ENCODE results near the gene HNF4A.
"Not testable (repeated sequence)": the region's sequence is repeated elsewhere in the genome, so short reads cannot be mapped to it uniquely, and the experiment has no call there.

HNF4A gene

DNA sequence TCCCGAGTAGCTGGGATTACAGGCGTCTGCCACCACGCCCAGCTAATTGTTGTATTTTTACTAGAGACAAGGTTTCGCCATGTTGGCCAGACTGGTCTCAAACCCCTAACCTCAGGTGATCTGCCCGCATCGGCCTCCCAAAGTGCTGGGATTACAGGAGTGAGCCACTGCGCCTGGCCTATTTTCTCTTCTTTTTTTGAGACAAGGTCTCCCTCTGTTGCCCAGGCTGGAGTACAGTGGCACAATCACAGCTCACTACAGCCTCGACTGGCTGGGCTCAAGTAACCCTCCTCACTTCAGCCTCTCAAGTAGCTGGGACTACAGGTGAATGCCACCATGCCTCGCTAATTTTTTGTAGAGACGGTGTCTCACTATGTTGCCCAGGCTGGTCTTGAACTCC, 9.6 kb upstream of the HNF4A start:
- not testable (repeated sequence) for DNase-seq

DNA sequence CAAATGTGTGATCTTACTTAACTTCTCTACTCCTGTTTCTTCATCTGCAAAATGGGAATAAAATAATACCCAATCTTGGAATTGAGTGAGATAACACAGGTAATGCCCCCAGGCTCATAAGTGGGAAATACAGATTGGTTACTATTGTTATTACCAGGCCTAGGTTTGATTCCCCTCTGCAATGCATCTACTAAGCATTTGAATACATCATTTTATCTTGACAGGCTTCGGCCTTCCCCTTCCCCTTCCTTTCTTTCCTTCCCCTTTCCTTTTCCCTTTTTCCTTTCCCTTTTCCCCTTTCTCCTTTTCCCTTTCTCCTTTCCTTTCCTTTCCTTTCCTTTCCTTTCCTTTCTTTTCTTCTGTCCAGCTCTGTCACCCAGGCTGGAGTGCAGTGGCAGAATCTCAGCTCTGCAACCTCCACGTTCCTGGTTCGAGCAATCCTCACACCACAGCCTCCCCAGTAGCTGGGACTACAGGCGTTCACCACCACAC, 7.3 kb upstream of the HNF4A start:
- no peak for DNase-seq

DNA sequence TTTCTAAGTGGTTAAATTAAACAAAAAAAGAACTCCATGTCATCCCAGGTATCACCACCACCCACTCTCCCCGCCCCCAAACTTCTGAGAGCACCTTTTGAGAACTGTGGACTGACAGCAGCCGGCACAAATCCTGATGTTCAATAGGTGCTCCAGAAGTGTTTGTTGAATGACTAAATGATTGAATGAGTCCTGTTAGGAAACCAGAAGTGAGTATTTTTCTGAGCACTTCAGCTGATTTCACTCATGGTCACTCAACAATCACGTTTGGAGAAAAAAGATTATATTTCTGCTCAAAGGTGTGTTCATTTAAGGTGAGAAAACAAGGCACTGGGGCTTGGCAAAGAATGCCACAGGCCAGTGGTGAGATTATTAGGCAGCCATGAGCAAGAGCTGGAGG, 6.2 kb upstream of the HNF4A start:
- no peak for DNase-seq

DNA sequence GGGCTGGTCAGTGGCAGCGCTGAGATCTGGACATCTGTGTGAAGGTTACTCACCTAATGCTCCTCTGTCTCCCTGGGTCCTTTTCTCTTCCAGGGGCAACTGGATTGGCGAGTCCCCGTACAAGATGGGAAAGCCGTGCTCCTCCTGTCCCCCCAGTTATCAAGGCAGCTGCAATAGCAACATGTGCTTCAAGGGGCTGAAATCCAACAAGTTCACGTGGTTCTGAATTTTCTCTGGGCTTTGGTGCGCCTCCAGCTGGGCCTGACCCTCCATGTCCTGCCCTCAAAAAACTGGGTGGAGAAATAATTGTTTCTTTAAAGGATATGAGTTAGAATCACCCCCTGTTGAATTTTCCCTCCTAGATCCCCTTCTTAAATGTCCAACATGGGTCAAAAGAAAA, 4.9 kb upstream of the HNF4A start:
- DNase-seq, result no peak

DNA sequence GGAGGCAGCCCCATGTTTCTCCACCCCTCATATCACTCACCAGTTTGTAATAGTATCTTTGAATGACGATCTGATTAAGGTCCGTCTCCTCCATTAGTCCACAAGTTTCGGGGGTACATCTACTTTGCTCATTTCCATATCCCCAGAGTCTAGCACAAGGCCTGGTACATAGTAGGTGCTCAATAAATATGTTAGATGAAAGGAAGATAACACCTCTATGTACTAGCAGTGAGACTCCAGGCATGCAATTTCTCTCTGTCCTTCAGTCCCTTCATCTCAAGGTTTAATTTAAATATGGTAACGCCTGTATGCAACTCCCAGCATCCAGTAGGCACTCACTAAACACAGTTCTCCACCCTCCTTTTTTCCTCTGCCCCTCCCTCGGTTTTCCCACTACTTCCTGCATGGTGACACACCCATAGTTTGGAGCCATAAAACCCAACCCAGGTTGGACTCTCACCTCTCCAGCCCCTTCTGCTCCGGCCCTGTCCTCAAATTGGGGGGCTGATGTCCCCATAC, 461 bp upstream of the HNF4A start:
- no peak for DNase-seq

DNA sequence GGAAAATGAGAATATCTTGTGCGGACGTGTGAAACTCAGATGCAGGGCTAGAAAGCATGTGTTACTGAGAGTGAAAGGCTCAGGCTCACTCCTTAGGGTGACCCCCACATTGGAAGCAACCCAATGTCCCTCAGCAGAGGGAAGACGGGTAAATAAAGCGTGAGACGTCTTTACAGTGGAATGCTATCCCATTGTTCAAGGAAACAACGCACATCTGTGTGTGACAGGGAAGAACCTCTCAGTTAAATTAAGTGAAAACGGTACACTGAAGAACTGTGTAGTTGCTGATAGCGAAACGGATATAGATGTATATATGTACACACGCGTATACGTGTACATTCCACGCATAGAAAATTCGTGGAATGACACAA, 839 bp downstream of the HNF4A start:
- no peak for DNase-seq

DNA sequence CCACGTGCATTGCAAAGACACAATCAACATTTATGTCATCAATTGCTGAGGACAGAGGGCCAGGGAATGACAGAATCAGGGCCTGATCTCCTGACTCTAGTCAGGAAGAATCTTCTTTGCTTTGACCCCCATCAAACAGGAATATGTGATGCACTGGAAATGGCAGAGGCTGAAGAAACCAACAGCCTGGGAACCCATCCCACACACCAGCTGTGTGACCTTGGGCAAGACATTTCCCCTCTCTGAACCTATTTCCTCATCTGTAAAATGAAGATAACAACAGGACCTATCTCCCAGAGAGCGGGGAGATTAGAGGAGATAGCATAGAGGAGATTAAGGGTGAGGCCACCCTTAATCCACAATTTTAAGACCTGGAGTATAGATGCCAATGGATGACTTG, 1.5 kb downstream of the HNF4A start:
- DNase-seq, result no peak

DNA sequence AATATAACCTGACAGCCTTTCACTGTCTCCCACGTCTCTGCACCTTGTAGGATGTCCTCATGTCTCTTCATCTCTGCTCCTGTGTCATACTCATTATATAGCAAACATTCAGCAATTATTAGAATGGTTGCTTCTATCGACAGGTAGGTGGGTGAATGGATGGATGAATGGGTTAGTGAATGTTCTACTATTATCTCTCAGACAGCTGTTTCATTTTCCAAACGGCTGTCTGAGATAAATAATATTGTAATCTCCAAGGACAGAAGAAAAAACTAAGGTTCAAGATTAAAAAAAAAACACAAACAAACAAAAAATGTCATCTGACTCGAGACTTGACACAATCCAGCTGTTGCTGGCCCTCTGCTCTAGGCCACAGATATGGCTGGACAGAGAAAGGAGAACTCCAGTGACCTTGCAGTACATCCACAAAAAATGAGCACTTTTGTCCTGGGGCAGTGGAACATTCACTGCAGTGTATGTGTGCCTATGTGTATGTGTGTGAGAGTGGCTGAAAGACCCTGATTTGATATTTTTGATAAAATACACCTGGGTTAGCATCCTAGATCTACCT, 2.1 kb downstream of the HNF4A start:
- no peak for DNase-seq

DNA sequence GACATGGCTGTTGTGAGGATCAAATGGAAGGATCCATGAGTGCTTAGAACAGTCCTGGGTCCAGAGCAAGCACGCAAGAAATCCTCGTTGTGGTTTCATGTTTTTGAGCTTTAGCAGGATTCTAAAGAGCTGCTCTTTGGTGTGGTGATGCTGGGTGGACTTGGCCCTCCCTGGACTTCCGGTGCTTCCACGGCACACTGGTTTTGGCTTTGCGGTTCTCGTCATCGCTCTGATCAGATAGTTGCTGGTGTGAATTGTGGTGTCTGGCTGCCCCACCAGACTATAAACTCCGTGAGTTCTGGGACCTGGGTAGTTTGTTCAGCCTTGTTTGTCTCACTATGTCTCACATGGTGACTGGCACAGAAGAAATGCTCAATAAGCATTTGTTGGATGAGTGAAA, 3.3 kb downstream of the HNF4A start:
- no peak for DNase-seq

DNA sequence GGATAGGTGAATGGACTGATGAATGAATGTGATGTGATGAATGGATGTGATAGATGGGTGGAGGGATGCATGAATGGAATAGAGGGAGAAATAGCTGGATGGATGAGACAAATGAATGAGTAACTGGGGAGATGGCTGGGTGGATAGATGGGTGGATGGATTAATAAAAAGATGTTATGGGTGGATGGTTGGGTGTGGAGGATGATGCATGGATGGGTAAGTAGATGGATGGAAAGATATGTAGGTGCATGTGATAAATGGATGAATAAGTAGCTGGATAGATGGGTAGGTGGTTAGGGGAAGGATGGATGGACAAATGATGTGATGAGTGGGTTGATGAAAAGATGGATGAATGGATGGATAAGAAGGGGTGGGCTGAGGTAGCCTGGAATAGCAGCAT, 4.7 kb downstream of the HNF4A start:
- no peak for DNase-seq

DNA sequence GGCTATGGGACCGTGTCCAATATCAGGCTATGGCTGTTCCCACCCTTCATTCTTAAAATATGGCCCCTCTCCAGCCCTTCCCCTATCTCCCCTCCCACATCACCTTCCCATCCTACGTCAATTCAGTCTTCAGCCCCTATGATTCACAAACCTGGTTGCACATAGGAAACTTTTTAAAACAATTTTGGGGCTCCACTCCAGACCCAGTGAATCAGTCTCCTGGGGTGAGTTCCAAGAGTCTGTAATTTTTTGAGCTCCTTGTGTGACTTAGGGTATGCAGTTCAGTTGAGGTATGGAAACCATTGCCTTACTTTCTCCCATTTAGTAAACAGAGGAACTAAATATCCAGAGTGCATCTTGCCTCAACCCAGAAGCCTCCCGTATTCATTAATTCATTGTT, 5.5 kb downstream of the HNF4A start:
- no peak for DNase-seq

DNA sequence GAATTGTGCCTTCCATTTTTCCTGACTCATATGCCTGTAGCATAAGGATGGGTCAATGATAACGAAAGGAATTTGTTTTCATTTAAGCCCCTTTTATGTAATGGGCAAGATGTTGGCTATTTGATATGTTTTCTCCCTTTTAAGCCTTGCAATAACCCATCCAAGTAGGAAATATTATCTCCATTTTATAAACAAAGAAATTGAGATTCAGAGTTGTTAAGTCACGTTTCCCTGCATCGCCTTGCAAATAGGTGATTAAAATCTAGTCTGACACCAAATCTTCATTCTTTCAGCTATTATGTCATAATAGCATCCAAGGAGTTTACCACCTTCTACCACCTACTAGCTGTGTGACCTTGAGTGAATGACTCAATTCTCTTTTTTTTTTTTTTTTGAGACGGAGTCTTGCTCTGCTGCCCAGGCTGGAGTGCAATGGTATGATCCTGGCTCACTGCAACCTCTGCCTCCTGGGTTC, 7.0 kb downstream of the HNF4A start:
- DNase-seq, result no peak

DNA sequence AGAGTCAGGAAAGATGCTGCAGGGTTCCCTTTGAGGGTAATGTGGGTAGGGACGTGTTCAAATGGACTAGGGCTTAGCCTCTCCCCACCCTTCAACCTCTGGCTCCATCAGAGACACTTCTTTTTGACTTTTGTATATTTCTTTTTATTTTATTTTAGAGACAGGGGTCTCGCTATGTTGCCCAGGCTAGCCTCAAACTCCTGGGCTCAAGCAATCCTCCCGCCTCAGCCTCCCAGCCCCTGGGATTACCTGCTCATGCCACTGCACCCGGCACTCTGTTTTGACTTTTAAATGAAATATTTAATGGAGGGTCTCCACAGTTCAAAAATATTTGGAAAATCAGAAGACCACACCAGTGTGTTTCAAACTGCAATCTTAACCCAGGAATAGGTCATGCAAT, 8.6 kb downstream of the HNF4A start:
- no peak for DNase-seq

DNA sequence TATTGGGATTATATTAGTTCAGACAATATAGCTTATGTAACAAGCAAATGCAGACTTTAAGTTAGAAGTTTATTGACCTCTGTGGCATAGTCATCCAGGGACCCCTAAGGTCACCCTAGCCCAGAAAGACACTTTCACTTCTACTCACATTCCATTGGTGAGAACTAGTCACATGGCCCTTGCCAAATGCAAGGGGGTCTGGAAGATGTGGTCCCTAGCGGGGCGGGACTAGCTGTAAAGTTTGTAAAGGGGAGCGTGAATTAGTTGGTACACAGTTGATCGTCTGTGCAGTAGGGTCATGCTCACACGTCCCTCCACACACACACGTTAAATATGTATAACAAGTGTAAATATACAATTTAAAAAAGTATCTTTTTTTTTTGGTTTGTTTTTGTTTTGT, 9.3 kb downstream of the HNF4A start:
- DNase-seq, result no peak

DNA sequence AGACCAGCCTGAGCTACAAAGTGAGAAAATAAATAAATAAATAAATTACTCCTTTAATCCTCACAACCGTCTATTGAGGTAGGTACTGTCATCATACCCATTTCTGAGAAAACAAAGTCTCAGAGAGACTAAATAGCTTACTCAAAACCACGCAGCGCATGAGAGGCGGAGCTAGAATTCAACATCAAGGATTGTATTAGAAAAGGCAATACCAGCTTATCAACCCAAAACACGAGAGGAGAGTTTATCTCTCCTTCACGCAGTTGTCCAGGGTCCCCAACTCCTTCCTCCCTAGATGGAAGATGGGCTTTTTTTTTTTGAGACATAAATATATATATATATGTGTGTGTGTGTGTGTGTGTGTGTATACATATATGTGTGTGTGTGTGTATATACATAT, 12.2 kb downstream of the HNF4A start:
- no peak for DNase-seq

DNA sequence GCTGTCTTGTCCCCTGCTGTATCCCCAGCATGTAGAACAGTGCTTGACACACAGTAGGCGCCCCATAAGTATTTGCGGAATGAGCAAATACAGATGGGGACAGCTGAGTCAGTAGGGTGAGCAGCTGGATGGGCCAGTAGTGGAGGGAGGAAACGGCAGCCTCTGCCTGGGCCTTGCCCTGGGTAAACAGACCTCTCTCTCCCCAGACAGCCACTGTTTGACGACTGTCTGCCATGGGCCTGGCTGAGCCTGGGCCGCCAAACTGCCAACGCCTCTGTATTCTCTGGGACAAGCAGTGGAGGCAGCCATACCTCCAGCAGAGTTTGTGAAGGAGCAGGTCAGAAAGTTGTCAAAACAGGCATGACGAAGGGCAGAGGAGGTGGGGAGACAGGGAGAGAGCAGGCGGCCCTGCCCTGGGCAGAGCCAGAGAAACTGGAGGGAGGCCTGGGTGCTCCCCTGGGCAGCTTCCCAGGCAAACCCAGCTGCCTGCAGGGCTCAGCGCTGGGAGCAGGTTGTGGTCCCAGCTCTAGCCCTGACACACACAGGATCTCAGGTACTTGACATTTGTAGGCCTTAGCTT, 15.2 kb downstream of the HNF4A start:
- no peak for DNase-seq

DNA sequence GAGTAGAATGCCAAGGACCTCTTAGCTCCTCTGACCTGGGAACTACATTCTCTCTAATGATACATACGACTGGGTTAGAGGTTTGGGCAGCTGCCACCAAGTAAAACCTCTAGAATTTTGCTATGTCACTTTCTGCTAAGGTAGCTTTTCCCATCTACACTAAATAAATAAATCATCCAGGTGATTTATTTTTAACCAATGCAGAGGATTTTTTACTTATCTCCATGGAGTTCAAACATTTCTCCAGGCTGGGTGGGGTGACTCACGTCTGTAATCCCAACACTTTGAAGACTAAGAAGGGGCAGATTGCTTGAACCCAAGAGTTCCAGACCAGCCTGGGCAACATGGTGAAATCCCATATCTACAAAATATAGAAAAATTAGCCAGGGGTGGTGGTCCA, 27.1 kb downstream of the HNF4A start:
- no peak for DNase-seq

DNA sequence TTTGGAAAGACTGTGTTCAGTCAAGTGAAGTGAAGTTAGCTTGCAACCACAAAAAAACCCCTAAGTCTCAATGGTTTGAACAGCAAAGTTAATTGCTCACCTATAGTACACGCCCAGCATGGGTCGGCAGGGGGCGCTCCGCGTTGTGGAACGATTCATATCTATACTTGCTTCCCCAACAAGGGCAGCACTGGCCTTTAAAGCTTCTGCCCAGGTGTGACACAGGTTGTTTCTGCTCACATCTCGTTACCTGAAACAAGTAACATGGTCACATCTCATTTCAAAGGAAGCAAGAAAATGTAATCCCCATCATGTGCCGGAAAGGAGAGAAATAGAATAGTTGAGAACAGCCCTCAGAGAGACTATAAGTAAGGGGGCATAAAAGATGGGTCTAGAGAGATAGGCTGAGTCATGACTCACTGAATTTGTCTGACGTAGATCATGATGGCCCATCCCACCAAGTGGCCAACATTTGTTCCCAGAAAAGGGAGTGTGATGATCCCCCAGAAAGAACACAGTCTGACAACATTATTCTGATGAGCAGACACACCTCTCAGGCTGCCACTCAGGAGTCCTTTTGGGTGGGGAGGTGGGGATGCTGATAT, 29.0 kb downstream of the HNF4A start:
- DNase-seq, result peak; percentile 43 to 63

DNA sequence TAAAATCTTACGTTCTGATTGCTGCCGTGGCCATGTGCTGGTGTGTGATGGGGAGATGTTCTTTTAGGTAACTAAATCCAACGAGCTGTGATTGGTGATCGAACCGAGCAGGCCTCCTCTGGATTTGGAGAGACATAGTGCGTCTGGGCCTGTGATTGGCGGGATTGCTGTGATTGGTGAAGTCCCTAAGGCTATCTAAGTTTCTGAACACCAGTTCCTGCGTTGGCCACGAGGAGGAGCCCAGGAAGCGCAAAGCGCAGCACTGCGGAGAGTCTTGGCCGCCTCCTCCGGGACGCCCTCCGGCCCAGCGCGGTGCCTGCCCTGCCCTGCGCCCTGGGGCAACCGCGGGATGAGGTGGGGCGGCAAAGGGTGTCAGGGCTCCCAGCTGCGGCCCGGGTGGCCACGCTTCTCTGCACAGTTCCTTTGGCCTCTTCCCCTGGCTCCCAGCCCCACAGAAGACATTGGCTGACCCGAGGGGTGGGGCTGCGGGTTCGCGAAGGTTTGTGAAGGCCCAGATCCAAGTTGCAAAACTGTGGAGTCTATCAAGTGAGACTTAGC, 33.0 kb downstream of the HNF4A start:
- DNase-seq, result peak; percentile 48 to 49

DNA sequence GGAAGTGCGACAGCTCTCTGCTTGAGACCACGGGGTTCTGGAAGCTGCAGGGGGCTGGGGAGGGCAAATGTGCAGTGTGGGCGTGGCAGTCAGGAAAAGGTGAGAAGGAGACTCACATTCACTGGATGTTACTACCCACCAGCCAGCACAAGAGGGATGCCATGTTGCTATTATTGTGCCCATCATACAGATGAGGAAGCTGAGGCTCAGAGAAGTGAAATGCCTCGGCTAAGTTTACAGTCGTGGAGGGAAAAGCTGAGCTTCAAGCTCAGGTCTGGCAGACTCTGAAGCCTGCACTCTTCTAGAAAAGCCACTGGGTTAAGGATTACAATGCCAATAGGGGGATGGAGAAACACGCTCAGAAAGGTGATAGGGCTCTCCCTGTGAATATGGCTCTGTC, 34.4 kb downstream of the HNF4A start:
- DNase-seq, result no peak

DNA sequence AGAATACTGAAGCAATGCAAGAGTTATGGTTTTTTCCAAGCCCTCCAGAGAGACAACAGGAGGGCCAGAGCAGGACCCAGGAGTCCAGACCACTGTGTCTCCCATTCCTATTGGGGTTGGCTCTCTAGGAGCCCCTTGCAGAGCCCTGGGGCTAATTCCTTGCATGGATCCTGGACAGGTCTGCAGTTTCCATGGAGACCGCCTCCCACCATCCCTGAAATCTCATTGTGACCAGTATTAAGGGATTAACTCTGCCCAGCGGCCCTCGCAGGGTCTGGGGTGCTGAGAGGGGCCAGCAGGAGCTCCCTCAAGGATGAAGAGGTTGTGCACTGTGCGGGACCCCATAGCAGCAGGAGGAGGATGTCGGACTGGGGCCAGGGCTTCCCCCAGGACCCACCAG, 34.8 kb downstream of the HNF4A start:
- DNase-seq, result no peak

DNA sequence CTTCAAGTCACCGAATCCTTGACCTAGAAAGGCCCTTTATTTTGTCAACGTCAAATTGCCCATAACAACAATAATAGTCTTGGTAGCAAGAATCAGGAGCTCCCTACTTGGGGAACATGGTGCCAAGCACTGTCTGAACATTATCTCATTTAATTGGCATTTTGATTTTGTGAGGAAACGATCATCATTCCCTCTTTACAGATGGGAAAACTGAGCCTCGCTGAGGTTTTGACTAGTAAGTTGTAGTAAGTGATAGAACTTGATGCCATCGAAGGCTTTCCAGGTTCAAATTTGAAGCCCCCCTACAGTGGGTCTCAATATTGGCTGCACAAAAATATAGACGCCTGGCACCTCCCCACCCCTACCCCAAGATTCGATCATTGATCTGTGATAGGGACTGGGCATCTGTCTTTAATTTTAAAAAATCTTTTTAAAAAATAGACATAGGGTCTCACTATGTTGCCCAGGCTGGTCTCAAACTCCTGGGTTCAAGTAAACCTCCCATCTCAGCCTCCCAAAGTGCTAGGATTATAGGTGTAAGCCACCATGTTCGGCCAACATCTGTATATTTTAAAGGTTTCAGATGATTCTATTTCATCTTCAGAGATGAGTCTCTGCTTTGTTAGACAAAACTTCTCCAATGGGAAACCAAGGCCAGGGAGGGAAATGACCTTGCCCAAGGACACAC, 36.7 kb downstream of the HNF4A start:
- no peak for DNase-seq

DNA sequence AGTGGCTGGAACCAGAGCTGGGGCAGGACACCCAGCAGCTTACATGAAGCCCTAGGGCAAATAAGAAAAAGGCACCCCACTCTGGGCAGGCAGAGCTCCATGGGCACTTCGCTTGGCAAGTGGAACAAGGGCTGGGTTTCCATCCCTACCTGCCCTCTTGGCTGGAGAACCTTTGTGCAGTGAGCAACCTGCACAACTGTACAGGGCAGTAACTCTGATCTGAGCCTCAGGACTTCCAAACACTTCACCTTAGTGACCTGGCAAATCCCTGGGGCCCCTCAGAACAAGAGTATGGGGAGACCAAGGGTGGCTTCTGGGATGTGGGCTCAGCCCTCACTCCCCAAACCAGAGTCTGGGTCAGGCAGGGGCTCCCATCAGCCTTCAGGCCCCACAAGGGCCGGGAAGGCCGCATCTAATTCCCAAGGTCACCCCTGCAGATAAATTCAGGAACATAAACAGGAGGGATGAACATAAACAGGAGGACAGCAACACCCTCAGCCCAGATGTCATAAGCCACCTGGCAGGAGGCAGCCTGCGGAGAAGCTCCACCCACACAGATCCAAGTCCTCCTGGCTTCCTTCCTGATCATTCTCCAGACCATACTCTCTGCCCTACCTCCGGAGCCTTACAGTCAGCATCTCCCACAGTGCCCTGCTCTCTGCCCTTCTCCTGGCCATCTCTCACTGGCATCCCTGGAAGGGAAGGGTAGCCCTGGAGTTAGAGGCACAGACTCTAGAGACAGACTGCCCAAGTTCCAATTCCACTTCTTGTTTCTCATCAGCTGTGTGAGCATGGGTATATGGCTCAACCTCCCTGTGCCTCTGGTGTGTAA, 37.5 kb downstream of the HNF4A start:
- DNase-seq, result no peak

All from NCI-H2081 (cell line).